IMR-90 (cell line): ENCODE measurements around the gene ZBTB3. TPM values are rescaled to one million over a fixed set of nuclear protein-coding genes. Genes with fewer than 3 reads are reported as not detected.

Source experiments
- ATAC-seq: fragments of 200-7000 bp; cut with Tn5 transposase; 2 replicates; pipeline ENCODE4 v1.9.1; 2020; ENCODE audit warnings: low read depth, mild to moderate bottlenecking, moderate library complexity
- BruUV-seq: library from RNA; stranded (reverse); fragments of 400-500 nt; replicated peaks from 2 replicates; lab custom pipeline; 2021; lab: Mats Ljungman, UMichigan
- CTCF ChIA-PET: fragments of 300-600 bp; formaldehyde crosslinking; extraction: SDS; loops from one replicate; lab custom pipeline; 2021; ENCODE audit warnings: antibody characterized with exemption; lab: Yijun Ruan, JAX
- POLR2A ChIA-PET: fragments of 300-600 bp; sonication (Branson Sonifier 250); formaldehyde crosslinking; loops from one replicate; lab custom pipeline; 2022; ENCODE audit warnings: antibody characterized with exemption; ENCODE audit not compliant: unreplicated experiment; lab: Charles Lee
- DNase-seq: peaks from one replicate; pipeline ENCODE4 v3.0.0; 2013
- H2AFZ ChIP-seq: replicated peaks from 2 replicates; pipeline ENCODE3; 2013; ENCODE audit warnings: low read length, mild to moderate bottlenecking; ENCODE audit not compliant: poor library complexity
- H2AK5ac ChIP-seq: 2 replicates; pipeline ENCODE4 v1.6.1; 2013; ENCODE audit warnings: low read depth, low read length, inconsistent platforms
- H2AK9ac ChIP-seq: replicated peaks from 2 replicates; pipeline ENCODE3; 2013; ENCODE audit warnings: mild to moderate bottlenecking, low read depth, low read length, moderate library complexity; ENCODE audit not compliant: poor library complexity
- H2BK120ac ChIP-seq: 2 replicates; pipeline ENCODE4 v1.6.1; 2013; ENCODE audit warnings: low read depth, low read length, inconsistent platforms
- H2BK15ac ChIP-seq: 3 replicates; pipeline ENCODE4 v1.6.1; 2013; ENCODE audit warnings: low read depth, low read length, inconsistent platforms
- H2BK20ac ChIP-seq: 2 replicates; pipeline ENCODE4 v1.6.1; 2013; ENCODE audit warnings: low read depth, mild to moderate bottlenecking, inconsistent platforms, low read length, moderate library complexity
- H2BK5ac ChIP-seq: 2 replicates; pipeline ENCODE4 v1.6.1; 2013; ENCODE audit warnings: mild to moderate bottlenecking, low read depth, low read length, inconsistent platforms; ENCODE audit not compliant: poor library complexity, severe bottlenecking
- H3K14ac ChIP-seq: replicated peaks from 2 replicates; pipeline ENCODE4 v1.6.1; 2013; ENCODE audit warnings: low read depth, low read length, inconsistent platforms
- H3K18ac ChIP-seq: 2 replicates; pipeline ENCODE4 v1.6.1; 2013; ENCODE audit warnings: low read depth, low read length, control low read depth
- H3K23ac ChIP-seq: 2 replicates; pipeline ENCODE4 v1.6.1; 2013; ENCODE audit warnings: low read depth, low read length, inconsistent platforms
- H3K27ac ChIP-seq: 2 replicates; pipeline ENCODE4 v1.5.1; 2013; ENCODE audit warnings: mild to moderate bottlenecking, control low read depth, low read length; ENCODE audit not compliant: insufficient read depth
- H3K27me3 ChIP-seq: 2 replicates; pipeline ENCODE4 v1.6.1; 2013; ENCODE audit warnings: low read length; ENCODE audit not compliant: control insufficient read depth, insufficient read depth
- H3K36me3 ChIP-seq: 2 replicates; pipeline ENCODE4 v1.6.1; 2013; ENCODE audit warnings: low read length, mixed read lengths; ENCODE audit not compliant: control insufficient read depth, insufficient read depth
- H3K4ac ChIP-seq: 2 replicates; pipeline ENCODE4 v1.6.1; 2013; ENCODE audit warnings: low read depth, low read length, inconsistent platforms
- H3K4me1 ChIP-seq: 2 replicates; pipeline ENCODE4 v1.6.1; 2013; ENCODE audit warnings: low read length, mixed read lengths; ENCODE audit not compliant: control insufficient read depth, insufficient read depth
- H3K4me2 ChIP-seq: 2 replicates; pipeline ENCODE4 v1.6.1; 2013; ENCODE audit warnings: low read depth, mild to moderate bottlenecking, control low read depth, low read length, moderate library complexity
- H3K4me3 ChIP-seq: 2 replicates; pipeline ENCODE4 v1.5.1; 2013; ENCODE audit warnings: low read depth, mild to moderate bottlenecking, control low read depth, low read length, moderate library complexity; ENCODE audit not compliant: insufficient read depth
- H3K56ac ChIP-seq: 2 replicates; pipeline ENCODE4 v1.6.1; 2013; ENCODE audit warnings: low read length, inconsistent platforms; ENCODE audit not compliant: insufficient read depth; ENCODE audit errors: extremely low read depth
- H3K79me1 ChIP-seq, 2 experiments: 2 replicates each; pipeline ENCODE4 v1.6.1; 2013; ENCODE audit warnings: low read length in 2 of 2, inconsistent platforms in 1 of 2, low read depth in 1 of 2
- H3K9ac ChIP-seq: 2 replicates; pipeline ENCODE4 v1.6.1; 2013; ENCODE audit warnings: low read depth, low read length, control low read depth
- H3K9me1 ChIP-seq: 2 replicates; pipeline ENCODE4 v1.6.1; 2013; ENCODE audit warnings: low read length, inconsistent platforms; ENCODE audit not compliant: insufficient read depth
- H3K9me3 ChIP-seq: 2 replicates; pipeline ENCODE4 v1.6.1; 2013; ENCODE audit warnings: low read length; ENCODE audit not compliant: control insufficient read depth, insufficient read depth
- H4K20me1 ChIP-seq: 2 replicates; pipeline ENCODE4 v1.6.1; 2013; ENCODE audit warnings: low read length, inconsistent platforms; ENCODE audit not compliant: insufficient read depth
- H4K5ac ChIP-seq: 2 replicates; pipeline ENCODE4 v1.6.1; 2013; ENCODE audit warnings: mild to moderate bottlenecking, low read depth, low read length, control low read depth
- H4K8ac ChIP-seq, 2 experiments: 2 replicates each; pipeline ENCODE4 v1.6.1; 2013; ENCODE audit warnings: low read depth in 2 of 2, low read length in 2 of 2, control low read depth in 1 of 2, inconsistent platforms in 1 of 2
- H4K91ac ChIP-seq: 2 replicates; pipeline ENCODE4 v1.6.1; 2013; ENCODE audit warnings: low read depth, low read length, inconsistent platforms; ENCODE audit not compliant: insufficient read depth
- CEBPB ChIP-seq: IDR thresholded peaks from 2 replicates; pipeline ENCODE4 v1.6.1; 2012; ENCODE audit warnings: low read depth, low read length, improper control_type of control experiment
- CTCF ChIP-seq: conservative IDR thresholded peaks from 2 replicates; pipeline ENCODE4 v1.5.1; 2012; ENCODE audit warnings: mild to moderate bottlenecking, low read depth, low read length, improper control_type of control experiment
- FOS ChIP-seq: fragments of 150-350 bp; IDR thresholded peaks from 2 replicates; pipeline ENCODE4 v1.6.1; 2016; ENCODE audit warnings: low read depth, low read length
- dilution Hi-C: fragments of 300-500 bp; cut with HindIII; formaldehyde crosslinking; loops from one replicate; pipeline ENCODE4 v1.14.3; 2018; ENCODE audit warnings: low sequenced_read_pairs; ENCODE audit not compliant: unreplicated experiment
- in situ Hi-C: fragments of 300-500 bp; cut with MboI; formaldehyde crosslinking; loops from 3 replicates; pipeline ENCODE4 v1.14.3; 2019; ENCODE audit warnings: low sequenced_read_pairs, inconsistent platforms, mixed read lengths
- intact Hi-C: fragments of 100-400 bp; cut with micrococcal nuclease; formaldehyde crosslinking; loops from 2 replicates; pipeline ENCODE4 v1.10.0; 2022
- polyA plus RNA-seq, 3 experiments: library from polyadenylated mRNA; depleted of rRNA; stranded (reverse); fragments of >200 nt; gene quantifications; 2 replicates each; pipeline ENCODE4 v1.2.3, GENCODE V29; 2012; ENCODE audit warnings: low replicate concordance in 1 of 3
- total RNA-seq: library from RNA; depleted of rRNA; stranded (reverse); fragments of >200 nt; gene quantifications from 2 replicates; pipeline ENCODE4 v1.2.3, GENCODE V29; 2012

Gene ZBTB3
- total and polyA plus RNA-seq, 2 of the 4 experiments (the other 2 are of a cell fraction) = 3.4 to 8.1 TPM

GRCh38 chr11:62737196-62737595 lies 16.8 kb downstream of the ZBTB3 start:
- H3K79me1 ChIP-seq = peaks cover 10 to 20% of the 10 kb centered on the region in 2 experiments; a peak in 3 of 4 replicates
- H3K9me1 ChIP-seq = no peaks in the 10 kb centered on the region

More at GRCh38 chr11:62737196-62737595, 16.8 kb downstream of the ZBTB3 start:
- Histone ChIP-seq H3K23ac (no peak overlapping the region), H2AK5ac (no peak overlapping the region), H2AFZ (no peak overlapping the region), H3K4me1 (no peaks in the 10 kb centered on the region), H3K27me3 (no peaks in the 10 kb centered on the region), H3K9ac (no peak overlapping the region), H2BK20ac (no peak overlapping the region), H3K18ac (no peak overlapping the region), H2BK15ac (no peak overlapping the region), H2AK9ac (no peak overlapping the region), H3K4me2 (no peak overlapping the region), H3K27ac (no peak overlapping the region), H3K4me3 (no peak overlapping the region), H3K56ac (no peak overlapping the region), H3K14ac (no peak overlapping the region), H2BK5ac (no peak overlapping the region), H3K36me3 (peaks cover 45% of the 10 kb centered on the region), H3K4ac (no peak overlapping the region), H4K91ac (no peak overlapping the region), H4K8ac (no peak overlapping the region), H4K20me1 (no peaks in the 10 kb centered on the region; the same call in 1 of the 2 replicates), H2BK120ac (no peak overlapping the region), H3K9me3 (no peaks in the 10 kb centered on the region), H4K5ac (no peak overlapping the region)
- TF ChIP-seq FOS = no peak
- no peak for TF ChIP-seq CEBPB
- TF ChIP-seq CTCF = no peak
- CTCF ChIA-PET = no interaction called here
- DNase-seq (no peak), ATAC-seq (no peak)
- in situ Hi-C loops = no loop called here
- dilution Hi-C loops = no loop called here
- BruUV-seq = no TSS peak
- POLR2A ChIA-PET = interaction anchor here (0.6 kb wide), 1 partner anchor 118 kb away, joined by 3 read pairs; no protein-coding TSS in a partner anchor
- intact Hi-C loops = no loop called here
